RWPE1 (cell line): ENCODE data around the gene ITPR3.

Experiments used
- CTCF ChIA-PET: fragments of 350-600 bp; sonication (Branson Sonifier 250); formaldehyde crosslinking; extraction: SDS; loops from one replicate; lab custom pipeline; 2021; lab: Yijun Ruan, JAX
- POLR2A ChIA-PET: fragments of 400-600 bp; formaldehyde crosslinking; extraction: SDS; loops from one replicate; lab custom pipeline; 2020; ENCODE audit warnings: antibody characterized with exemption; ENCODE audit not compliant: low non-redundant PET; lab: Yijun Ruan, JAX
- DNase-seq: peaks from one replicate; pipeline ENCODE4 v3.0.0; 2012; ENCODE audit warnings: low spot score
- H3K27ac ChIP-seq: fragments of 450-650 bp; 2 replicates; pipeline ENCODE4 v1.5.1; 2017
- TF ChIP-seq, protein P1 (sequence below): fragments of 450-650 bp; conservative IDR thresholded peaks from 2 replicates; pipeline ENCODE4 v1.5.1; 2017; ENCODE audit warnings: low read depth, mild to moderate bottlenecking

The ITPR3 gene

DNA sequence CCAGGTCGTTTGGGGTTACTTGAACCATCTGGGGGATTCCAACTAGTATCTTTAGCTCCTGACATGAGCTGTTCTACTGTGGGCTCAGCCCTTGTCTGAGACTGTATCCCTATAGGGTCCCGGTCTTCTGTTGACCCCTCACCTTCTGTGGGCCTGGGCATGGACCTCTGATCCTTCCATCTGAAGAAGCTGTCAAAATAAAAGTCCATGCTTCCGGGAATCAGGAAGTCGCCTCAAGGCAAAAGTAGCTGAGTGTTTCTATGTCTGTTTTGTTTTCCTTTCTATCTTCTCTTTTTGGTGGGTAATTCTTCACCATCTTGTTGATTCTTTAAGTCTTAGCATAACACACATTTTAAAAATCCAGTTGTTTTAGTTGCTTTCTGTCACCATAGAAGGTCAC is 30.3 kb downstream of the ITPR3 start:
- peak overlapping the region; percentile 15; the same call in 1 of the 2 replicates for H3K27ac ChIP-seq
- TF ChIP-seq, protein P1, sequence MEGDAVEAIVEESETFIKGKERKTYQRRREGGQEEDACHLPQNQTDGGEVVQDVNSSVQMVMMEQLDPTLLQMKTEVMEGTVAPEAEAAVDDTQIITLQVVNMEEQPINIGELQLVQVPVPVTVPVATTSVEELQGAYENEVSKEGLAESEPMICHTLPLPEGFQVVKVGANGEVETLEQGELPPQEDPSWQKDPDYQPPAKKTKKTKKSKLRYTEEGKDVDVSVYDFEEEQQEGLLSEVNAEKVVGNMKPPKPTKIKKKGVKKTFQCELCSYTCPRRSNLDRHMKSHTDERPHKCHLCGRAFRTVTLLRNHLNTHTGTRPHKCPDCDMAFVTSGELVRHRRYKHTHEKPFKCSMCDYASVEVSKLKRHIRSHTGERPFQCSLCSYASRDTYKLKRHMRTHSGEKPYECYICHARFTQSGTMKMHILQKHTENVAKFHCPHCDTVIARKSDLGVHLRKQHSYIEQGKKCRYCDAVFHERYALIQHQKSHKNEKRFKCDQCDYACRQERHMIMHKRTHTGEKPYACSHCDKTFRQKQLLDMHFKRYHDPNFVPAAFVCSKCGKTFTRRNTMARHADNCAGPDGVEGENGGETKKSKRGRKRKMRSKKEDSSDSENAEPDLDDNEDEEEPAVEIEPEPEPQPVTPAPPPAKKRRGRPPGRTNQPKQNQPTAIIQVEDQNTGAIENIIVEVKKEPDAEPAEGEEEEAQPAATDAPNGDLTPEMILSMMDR: no peak
- ChIA-PET POLR2A (interaction anchor here (0.6 kb wide), 1 partner anchor 266 kb away, joined by 4 read pairs; no protein-coding TSS in a partner anchor), CTCF (interaction anchor here (0.6 kb wide), 1 partner anchor 33 kb away, joined by 12 read pairs; no protein-coding TSS in a partner anchor)
- DNase-seq: no peak

DNA sequence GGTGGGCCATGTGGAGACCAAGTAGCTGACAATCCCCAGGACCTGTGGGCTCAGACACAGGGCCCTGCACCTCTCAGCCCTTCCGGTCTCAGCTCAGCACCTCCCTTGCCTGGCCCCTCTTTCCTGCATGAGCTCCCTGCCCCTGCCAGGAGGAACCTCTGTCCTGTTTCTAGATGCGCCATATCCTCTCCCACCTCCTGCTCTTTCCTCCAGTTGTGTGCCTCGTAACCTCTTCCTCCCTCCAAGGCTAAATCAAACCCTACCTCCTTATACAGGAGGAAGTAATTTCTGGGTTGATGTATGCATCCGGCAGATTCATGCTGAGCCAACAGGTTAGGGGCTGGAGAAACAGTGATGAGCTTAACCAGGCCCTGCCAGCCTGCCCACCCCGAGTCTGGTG is 30.9 kb downstream of the ITPR3 start:
- peak overlapping the region; percentile 27 for H3K27ac ChIP-seq
- POLR2A ChIA-PET: no interaction called here
- CTCF ChIA-PET: interaction anchor here (0.7 kb wide), 1 partner anchor 20 kb away, joined by 3 read pairs; no protein-coding TSS in a partner anchor
- TF ChIP-seq, protein P1: no peak
- no peak for DNase-seq

DNA sequence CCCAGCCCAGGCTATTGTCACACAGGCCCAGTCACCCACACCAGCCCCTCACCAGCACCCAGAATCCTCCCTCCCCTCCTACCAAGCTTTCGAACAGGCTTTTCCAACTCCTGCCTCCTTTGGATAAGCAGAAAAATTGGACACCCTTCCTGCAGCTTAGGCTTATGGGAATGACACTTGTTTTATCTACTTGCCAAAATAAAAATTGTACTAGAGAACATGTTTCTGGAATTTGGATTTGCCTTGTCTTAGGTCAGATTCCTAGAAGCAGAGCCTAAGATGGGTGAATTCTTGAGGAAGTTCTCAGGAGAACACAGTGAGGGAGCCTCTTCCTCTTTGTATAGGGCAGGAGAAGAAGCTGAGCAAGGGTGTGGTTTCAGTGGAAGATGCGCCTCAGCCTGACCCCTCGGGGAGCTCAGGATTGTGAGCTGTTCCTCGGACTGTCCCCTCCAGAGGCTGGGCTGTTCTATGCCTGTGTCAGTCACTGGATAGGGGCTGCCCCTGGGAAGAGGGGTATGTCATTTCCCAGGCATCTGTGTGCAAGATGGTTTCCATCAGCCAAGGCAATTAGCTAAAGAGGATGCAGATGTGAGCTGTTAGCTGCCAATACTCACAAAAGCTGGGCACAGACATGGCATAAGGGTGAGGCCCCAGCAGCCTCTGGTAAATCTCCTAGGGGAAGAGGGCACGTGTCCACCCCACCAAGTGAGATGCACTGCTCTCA is 33.9 kb downstream of the ITPR3 start:
- H3K27ac ChIP-seq: peak overlapping the region; percentile 45
- POLR2A ChIA-PET: no interaction called here
- TF ChIP-seq, protein P1: no peak
- no peak for DNase-seq
- CTCF ChIA-PET: interaction anchor here (0.6 kb wide), 1 partner anchor 70 kb away, joined by 3 read pairs; no protein-coding TSS in a partner anchor

DNA sequence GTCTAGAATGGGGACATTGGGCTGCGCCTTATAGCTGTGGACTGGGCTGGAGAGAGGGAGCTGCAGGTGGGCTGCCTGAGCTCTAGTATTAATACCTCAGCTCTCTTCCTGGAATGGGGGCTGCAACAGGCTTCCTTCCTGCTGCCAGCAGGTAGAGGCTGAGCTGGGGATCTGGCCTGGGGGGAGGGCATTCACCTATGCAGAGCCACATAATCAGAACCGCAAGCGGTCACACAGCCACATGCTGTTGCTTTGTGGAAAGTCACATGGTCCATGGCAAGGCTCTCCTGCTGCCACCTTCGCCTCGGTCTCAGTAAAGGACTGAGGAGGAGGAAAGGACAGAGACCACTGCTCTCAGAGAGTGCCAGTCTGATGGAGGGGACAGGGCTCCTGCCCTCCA is 35.7 kb downstream of the ITPR3 start:
- ChIA-PET CTCF (no interaction called here), POLR2A (interaction anchor here (0.6 kb wide), 1 partner anchor 11 kb away, joined by 7 read pairs; no protein-coding TSS in a partner anchor)
- TF ChIP-seq, protein P1: no peak
- DNase-seq: no peak
- peak overlapping the region; percentile 45 for H3K27ac ChIP-seq

DNA sequence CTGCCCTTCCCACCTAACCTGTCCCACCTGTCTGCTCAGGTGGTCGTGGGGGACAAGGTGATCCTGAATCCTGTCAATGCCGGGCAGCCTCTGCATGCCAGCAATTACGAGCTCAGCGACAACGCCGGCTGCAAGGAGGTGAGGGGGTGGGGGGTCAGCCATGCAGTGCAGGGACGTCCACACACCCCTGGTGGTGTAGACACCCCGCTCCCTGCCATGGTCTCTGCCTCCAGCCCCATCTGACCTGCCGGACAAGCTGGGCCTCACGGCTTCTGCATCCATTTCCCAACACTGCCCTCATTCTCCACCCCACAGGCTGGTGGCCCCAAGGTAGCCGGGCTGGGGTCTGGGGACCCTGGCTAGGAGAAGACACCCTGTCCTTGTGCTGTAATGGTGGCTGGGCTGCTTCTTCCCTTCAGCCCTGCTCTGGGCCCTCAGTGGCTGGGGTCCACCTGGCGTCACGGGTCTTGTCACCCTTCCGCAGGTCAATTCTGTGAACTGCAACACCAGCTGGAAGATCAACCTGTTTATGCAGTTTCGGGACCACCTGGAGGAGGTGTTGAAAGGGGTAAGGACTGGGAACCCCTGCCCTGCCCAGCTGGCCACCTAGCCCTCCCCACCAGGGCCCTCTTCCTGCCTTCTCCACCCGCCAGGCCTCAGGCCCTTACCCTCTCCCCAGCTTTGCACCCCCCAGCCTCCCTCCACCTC is 38.0 kb downstream of the ITPR3 start:
- POLR2A ChIA-PET: no interaction called here
- TF ChIP-seq, protein P1: no peak
- CTCF ChIA-PET: interaction anchor here (0.6 kb wide), 1 partner anchor 37 kb away, joined by 3 read pairs; no protein-coding TSS in a partner anchor
- peak overlapping the region; percentile 51 for H3K27ac ChIP-seq
- DNase-seq: no peak

DNA sequence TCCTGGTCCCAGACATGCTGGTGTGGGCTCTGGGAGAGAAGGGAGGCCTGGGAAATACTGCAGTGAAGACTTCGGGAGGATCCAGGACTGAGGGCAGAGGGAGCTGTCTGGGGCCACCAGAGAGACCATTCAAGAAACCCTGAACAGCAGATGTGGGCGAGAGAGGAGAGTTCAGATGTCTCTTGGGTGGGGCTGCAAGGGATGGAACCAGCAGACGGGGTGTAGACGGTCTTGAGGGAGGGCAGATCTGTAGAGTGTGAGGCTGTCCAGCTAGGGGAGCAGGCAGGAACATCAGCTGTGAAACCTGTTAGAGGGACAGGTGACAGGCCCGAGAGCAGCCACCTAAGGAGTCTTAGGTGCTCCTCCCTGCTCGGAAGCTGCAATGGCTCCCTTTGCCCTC is 38.9 kb downstream of the ITPR3 start:
- CTCF ChIA-PET: no interaction called here

More for the DNA sequence above, 38.9 kb downstream of the ITPR3 start:
- TF ChIP-seq, protein P1: no peak
- H3K27ac ChIP-seq: peak overlapping the region; percentile 51
- POLR2A ChIA-PET: no interaction called here
- no peak for DNase-seq
